HL-60/S4 (cell line): Measurements from ENCODE around the gene TNPO2.
"Not testable (repeated sequence)": the region's sequence is repeated elsewhere in the genome, so short reads cannot be mapped to it uniquely, and the experiment has no call there.

Experiments used
- in situ Hi-C: fragments of 300-500 bp; cut with MboI; formaldehyde crosslinking; loops from 2 replicates; pipeline ENCODE4 v1.14.3; 2022; ENCODE audit warnings: low sequenced_read_pairs

Gene TNPO2

GRCh38 chr19:12745166-12745897, 21.6 kb upstream of the TNPO2 start:
- in situ Hi-C loops = no loop called here

GRCh38 chr19:12737835-12738351, 14.2 kb upstream of the TNPO2 start:
- in situ Hi-C loops = no loop called here

DNA sequence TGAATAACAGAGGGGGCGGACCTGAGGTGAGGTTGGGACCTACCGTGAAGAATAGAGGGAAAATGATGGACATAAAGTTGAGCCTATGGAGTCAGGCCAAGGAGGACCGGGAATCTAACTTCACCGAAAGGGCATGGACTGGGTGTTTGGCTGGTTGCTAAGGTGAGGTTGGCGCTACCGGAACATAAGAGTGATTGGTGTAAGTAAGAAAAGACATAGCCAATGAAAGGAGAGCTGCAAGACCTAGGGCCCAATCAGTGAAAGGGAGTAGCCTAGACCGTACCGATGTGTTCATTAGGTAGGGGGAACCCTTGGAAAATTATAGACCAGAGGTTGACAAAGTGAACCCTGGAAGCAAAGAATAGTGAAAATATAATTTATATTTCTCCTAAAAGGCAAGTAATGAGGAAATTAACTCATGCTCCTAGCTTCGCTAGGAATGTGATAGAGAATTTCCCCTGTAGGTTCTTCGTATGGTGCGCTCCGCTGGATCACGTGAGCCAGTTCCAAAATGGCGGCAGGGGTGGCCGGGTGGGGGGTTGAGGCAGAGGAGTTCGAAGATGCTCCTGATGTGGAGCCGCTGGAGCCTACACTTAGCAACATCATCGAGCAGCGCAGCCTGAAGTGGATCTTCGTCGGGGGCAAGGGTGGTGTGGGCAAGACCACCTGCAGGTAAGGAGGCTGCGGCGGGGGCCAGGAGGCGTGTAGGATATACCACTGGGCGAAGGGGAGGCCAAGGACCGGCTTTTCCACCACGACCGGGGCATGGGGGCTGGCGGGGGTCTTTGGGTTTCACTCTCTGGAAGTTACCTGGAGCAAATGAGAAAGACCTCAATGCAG, 13.5 kb upstream of the TNPO2 start, which contains the start of gene GET3:
Gene GET3, plus strand, starts transcription at position 503 of the 840 bp plus-strand sequence. Its CDS starts 9 bp downstream, at position 512.
- in situ Hi-C loops = no loop called here

- in situ Hi-C loops = no loop called here
Measured at GRCh38 chr19:12733369-12734214, 9.9 kb upstream of the TNPO2 start.

DNA sequence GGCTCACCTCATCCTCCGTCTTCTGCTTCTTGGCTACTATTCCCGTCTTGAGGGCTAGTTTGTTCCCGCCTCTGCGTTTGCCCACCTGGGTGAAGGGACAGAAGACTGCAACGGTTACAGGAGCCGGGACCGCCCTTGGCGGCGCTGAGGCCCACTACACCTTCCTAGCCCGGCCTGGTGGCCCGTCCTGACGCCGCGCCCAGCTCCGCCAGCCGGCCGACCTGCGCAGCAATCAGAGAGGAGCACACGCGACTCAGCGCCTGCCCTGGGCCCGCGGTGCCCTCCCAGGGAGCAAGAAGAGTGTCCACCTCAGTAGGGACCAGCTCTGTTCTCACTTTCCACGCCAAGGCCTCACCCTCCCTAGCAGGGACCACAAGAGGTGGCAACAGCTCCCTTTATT, 7.6 kb upstream of the TNPO2 start:
- in situ Hi-C loops = no loop called here

DNA sequence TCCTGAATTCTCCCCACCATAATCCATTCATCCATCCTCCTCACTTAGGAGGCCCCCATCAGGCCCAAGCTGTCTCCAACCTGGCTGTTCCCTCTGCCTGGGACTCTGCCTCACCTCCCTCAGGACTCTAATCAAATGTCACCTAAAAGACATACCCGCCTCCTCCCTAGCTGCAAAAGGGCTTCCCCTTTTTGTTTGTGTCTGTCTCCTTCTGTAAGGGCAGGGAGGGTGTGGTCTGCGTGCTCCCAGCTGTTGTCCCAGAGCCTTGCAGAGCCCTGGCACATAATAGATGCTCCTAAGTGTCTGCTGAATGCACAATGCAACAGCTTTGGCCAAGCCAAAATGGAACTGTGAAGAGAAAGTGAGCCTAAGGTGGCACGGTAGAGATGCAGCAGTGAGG, 6.3 kb upstream of the TNPO2 start:
- in situ Hi-C loops = no loop called here

DNA sequence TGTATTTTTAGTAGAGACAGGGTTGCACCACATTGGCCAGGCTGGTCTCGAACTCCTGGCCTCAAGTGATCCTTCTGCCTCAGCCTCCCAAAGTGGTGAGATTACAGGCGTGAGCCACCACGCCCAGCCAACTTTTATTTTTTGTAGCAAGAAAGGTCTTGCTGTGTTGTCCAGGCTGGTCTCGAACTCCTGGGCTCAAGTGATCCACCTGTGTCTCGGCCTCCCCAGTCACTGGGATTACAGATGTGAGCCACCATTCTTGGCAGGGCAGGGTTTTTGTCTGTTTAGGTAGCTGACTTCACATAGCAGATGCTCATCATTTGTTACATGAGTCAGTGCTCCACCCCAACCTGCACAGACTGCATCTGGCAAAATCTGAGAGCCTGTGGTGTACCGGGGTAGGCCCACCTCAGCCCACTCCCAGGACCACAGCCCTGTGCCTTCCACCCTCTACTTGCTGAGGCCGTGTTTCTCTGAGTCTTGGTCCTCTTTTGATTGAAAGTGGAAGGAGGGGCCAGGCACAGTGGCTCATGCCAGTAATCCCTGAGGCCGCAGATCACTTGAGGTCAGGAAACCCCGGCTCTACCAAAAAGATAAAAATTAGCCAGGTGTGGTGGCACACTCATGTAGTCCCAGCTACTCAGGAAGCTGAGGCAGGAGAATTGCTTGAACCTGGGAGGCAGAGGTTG, 4.2 kb upstream of the TNPO2 start:
- in situ Hi-C loops = no loop called here

- in situ Hi-C loops = no loop called here
Measured at GRCh38 chr19:12726988-12727316, 3.2 kb upstream of the TNPO2 start.

DNA sequence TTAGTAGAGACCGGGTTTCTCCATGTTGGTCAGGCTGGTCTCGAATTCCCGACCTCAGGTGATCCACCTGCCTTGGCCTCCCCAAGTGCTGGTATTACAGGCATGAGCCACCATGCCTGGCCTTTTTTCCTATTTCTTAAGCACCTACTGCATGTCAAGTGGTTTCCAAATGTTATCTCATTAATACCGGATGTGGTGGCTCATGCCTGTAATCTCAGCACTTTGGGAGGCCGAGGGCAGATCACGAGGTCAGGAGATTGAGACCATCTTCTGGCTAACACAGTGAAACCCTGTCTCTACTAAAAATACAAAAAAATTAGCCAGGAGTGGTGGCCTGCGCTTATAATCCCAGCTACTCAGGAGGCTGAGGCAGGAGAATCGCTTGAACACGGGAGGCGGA, 1.9 kb upstream of the TNPO2 start:
- in situ Hi-C loops = not testable (repeated sequence)

- in situ Hi-C loops = no loop called here
Measured at GRCh38 chr19:12723381-12723640, 421 bp downstream of the TNPO2 start.

DNA sequence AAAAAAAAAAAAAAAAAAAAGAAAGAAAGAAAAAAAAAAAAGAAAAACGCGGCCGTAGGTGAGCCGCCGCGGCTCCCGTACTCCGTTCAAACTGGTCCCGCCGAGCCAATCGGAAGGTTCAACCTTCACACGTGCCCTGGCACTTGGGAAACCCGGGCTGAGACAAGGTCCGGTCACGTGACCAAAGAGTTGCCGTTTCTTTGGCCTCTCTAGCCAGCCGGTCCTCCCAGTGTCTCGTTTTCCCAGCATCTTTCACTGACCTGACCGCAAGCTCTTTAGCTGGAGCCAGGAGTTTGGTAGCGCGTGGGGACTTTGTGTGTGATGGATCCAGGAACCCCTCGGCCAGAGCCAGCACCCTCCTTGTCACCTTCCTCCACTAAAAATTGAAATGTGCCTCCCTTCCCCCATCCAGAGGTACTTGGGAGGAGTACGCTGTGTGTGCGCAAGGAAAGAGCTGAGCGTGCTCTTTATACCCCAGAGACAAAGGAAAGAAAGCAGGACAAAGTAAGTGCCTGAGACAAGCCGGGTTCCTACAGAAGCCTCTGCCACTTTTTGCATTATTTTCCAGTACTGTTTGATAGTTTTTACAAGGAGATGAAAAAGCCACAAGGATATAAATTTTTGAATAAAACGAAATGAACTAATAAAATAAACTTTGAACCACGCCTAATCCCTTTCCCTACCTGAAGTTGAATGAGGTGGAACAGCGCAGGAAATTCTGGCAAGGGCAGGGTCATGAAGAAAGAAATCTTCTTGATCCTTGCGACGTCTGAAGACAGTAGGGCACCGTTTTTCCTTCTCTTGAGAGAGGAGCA, 959 bp downstream of the TNPO2 start:
- in situ Hi-C loops = no loop called here

DNA sequence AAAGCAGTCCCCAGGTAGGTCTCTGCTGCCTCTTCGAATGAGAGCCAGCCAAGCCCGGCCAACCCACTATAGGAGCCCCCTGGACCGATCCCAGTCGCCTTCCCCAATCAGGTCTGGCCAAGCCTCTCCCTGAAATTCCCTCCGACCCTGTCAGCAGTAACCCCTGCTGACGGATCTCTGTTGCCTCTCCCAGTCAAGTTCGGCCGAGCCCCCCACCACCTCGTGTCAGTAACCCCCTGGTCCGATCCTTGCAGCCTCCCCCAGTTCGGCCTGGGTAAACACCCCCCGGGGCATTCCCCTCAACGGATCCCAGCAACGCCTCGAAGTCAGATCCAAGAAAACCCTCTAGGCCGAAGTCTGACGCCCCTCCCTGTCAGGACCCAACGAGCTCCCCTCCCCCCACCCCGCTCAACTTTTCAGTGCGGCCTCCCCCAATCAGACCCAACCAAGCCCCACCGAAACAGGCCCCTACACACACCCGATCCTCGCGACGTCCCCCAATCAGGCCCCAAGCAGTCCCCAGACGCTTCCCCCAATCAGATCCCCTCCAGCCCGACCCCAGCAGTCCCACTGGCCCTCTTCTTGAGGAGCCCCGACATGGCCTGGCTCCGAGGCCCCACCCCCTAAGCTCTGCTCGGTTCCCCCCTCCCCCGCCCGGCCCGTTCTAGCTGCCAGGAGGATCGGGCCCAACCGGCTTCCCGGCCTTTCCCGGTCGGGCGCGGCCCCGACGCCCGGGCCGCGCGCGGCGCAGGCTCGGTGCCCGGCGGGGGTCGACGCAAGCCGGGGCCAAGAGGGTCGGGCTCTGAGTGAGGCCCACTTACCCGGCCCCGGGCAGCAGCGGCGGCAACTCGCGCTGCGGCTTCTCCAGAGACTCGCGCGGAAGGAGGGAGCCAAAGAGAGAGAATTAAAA, 1.8 kb downstream of the TNPO2 start:
- in situ Hi-C loops = no loop called here

- in situ Hi-C loops = no loop called here
Measured at GRCh38 chr19:12720851-12721655, 2.7 kb downstream of the TNPO2 start.

- in situ Hi-C loops = no loop called here
Measured at GRCh38 chr19:12720296-12720695, 3.4 kb downstream of the TNPO2 start.

DNA sequence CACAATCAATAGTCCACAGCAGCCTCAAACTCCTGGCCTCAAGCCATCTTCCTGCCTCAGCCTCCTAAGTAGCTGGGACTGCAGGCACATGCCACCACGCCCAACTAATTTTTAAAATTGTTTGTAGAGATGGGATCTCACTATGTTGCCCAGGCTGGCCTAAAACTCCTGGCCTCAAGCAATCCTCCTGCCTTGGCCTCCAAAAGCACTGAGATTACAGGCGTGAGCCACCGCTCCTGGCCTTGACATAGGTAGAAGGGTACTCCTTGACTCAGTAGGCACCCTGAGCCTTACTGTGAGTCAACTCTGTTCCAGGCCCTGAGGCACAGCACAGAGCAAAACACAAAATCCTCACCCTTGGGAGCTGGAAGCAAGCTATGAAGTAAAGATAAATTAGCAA, 7.8 kb downstream of the TNPO2 start:
- in situ Hi-C loops = no loop called here

DNA sequence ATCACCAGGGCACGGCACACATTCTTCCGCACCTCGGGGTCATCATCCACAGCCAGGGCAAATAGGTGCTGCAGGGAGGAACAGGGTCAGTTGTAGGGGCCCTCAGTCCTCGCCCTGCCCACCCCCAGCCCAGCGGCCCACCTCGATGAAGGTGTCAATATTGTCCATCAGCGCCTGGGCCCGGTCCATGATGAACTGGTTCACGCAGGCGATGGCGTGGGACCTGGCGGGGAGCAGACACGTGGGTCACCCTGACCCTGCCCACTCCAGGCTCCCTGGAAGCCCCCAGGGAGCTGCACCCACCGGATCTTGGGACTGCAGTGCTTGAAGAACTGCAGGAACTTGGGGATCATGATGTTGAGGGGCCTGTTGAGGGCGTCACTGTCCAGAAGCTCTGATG, 8.6 kb downstream of the TNPO2 start:
- in situ Hi-C loops = no loop called here

DNA sequence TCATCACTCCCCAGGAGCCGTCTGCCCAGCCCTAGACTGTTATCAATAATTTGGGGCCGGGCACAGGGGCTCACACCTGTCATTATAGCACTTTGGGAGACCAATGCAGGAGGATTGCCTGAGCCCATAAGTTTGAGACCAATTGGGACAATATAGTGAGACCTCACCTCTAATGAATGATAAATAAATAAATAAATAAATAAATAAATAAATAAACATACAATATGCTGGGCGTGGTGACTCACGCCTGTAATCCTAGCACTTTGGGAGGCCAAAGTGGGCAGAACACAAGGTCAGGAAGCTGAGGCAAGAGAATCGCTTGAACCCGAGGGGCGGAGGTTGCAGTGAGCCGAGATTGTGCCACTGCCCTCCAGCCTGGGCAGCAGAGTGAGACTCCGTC, 10.4 kb downstream of the TNPO2 start:
- in situ Hi-C loops = not testable (repeated sequence)

DNA sequence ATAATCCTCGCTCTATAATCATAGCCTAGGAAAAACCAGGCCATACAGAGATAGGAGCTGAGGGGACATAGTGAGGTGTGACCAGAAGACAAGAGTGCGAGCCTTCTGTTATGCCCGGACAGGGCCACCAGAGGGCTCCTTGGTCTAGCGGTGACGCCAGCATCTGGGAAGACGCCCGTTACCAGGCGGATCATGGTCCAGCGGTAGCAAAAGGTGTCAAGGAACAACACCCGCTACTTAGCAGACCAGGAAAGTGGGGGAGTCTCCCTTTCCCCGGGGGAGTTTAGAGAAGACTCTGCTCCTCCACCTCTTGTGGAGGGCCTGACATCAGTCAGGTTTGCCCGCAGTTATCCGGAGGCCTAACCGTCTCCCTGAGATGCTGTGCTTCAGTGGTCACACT, 11.7 kb downstream of the TNPO2 start:
- in situ Hi-C loops = not testable (repeated sequence)
